Calu3 (cell line): ENCODE results near the gene PSD4. TPM values are rescaled to one million over a fixed set of nuclear protein-coding genes. Genes with fewer than 3 reads are reported as not detected.

Experiments used
- BruUV-seq: library from RNA; stranded (reverse); fragments of 400-500 nt; replicated peaks from 2 replicates; lab custom pipeline; 2021; lab: Mats Ljungman, UMichigan
- CTCF ChIA-PET: fragments of 300-600 bp; sonication (Branson Sonifier 250); formaldehyde crosslinking; loops from one replicate; lab custom pipeline; 2022; ENCODE audit warnings: antibody characterized with exemption; lab: Charles Lee
- DNase-seq: peaks from one replicate; pipeline ENCODE4 v3.0.0; 2022
- H3K27ac Mint-ChIP-seq: one replicate; pipeline ENCODE4 v1.8.0; 2022; ENCODE audit warnings: mixed read lengths; ENCODE audit not compliant: unreplicated experiment
- H3K27me3 Mint-ChIP-seq: one replicate; pipeline ENCODE4 v1.8.0; 2022; ENCODE audit warnings: mixed read lengths; ENCODE audit not compliant: unreplicated experiment
- H3K36me3 Mint-ChIP-seq: one replicate; pipeline ENCODE4 v1.8.0; 2022; ENCODE audit warnings: mild to moderate bottlenecking, moderate library complexity, mixed read lengths; ENCODE audit not compliant: insufficient read depth, unreplicated experiment
- H3K4me1 Mint-ChIP-seq: one replicate; pipeline ENCODE4 v1.8.0; 2022; ENCODE audit warnings: mild to moderate bottlenecking, low read depth, mixed read lengths; ENCODE audit not compliant: unreplicated experiment
- H3K4me3 Mint-ChIP-seq: one replicate; pipeline ENCODE4 v1.8.0; 2022; ENCODE audit warnings: mild to moderate bottlenecking, low read depth, moderate library complexity, mixed read lengths; ENCODE audit not compliant: unreplicated experiment
- H3K9me3 Mint-ChIP-seq: one replicate; pipeline ENCODE4 v1.8.0; 2022; ENCODE audit warnings: low read depth, mixed read lengths; ENCODE audit not compliant: unreplicated experiment
- intact Hi-C: fragments of 100-400 bp; cut with micrococcal nuclease; formaldehyde crosslinking; loops from one replicate; pipeline ENCODE4 v1.10.0; 2022; ENCODE audit not compliant: unreplicated experiment
- total RNA-seq: library from RNA; stranded (reverse); gene quantifications from 2 replicates; pipeline ENCODE4 v1.2.3, GENCODE V29; 2022
- TF ChIP-seq, protein P1 (sequence below): fragments of 200-600 bp; IDR thresholded peaks from one replicate; pipeline ENCODE4 v1.8.0; 2022; ENCODE audit warnings: antibody characterized with exemption; ENCODE audit not compliant: unreplicated experiment

PSD4 gene
- total RNA-seq, 1 experiment from 2014 or later, result 58.7 TPM

GRCh38 chr2:113228991-113229716, 55.4 kb downstream of the PSD4 start:
- BruUV-seq, result no TSS peak
- H3K4me1 Mint-ChIP-seq, result peaks cover 29% of the 10 kb centered on the region
- no peak overlapping the region for H3K27ac Mint-ChIP-seq
- no peaks in the 10 kb centered on the region for H3K27me3 Mint-ChIP-seq
- H3K36me3 Mint-ChIP-seq, result peaks cover 10% of the 10 kb centered on the region
- no peaks in the 10 kb centered on the region for H3K9me3 Mint-ChIP-seq
- intact Hi-C loops, result no loop called here
- CTCF ChIA-PET, result no interaction called here
- H3K4me3 Mint-ChIP-seq, result no peak overlapping the region
- TF ChIP-seq, protein P1, sequence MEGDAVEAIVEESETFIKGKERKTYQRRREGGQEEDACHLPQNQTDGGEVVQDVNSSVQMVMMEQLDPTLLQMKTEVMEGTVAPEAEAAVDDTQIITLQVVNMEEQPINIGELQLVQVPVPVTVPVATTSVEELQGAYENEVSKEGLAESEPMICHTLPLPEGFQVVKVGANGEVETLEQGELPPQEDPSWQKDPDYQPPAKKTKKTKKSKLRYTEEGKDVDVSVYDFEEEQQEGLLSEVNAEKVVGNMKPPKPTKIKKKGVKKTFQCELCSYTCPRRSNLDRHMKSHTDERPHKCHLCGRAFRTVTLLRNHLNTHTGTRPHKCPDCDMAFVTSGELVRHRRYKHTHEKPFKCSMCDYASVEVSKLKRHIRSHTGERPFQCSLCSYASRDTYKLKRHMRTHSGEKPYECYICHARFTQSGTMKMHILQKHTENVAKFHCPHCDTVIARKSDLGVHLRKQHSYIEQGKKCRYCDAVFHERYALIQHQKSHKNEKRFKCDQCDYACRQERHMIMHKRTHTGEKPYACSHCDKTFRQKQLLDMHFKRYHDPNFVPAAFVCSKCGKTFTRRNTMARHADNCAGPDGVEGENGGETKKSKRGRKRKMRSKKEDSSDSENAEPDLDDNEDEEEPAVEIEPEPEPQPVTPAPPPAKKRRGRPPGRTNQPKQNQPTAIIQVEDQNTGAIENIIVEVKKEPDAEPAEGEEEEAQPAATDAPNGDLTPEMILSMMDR, result no peak
- no peak for DNase-seq

- Mint-ChIP-seq H3K9me3 (no peaks in the 10 kb centered on the region), H3K36me3 (peaks cover 12% of the 10 kb centered on the region), H3K4me3 (no peak overlapping the region), H3K27ac (no peak overlapping the region), H3K27me3 (no peaks in the 10 kb centered on the region), H3K4me1 (peaks cover 32% of the 10 kb centered on the region)
- CTCF ChIA-PET, result no interaction called here
- no TSS peak for BruUV-seq
- DNase-seq, result no peak
- intact Hi-C loops, result no loop called here
- TF ChIP-seq, protein P1, result no peak
These were observed 56.0 kb downstream of the PSD4 start for GRCh38 chr2:113229795-113230194.

GRCh38 chr2:113230531-113230930, 56.8 kb downstream of the PSD4 start:
- CTCF ChIA-PET, result no interaction called here
- H3K4me1 Mint-ChIP-seq, result peaks cover 38% of the 10 kb centered on the region
- no peak overlapping the region for H3K27ac Mint-ChIP-seq
- DNase-seq, result no peak
- no peaks in the 10 kb centered on the region for H3K27me3 Mint-ChIP-seq
- H3K4me3 Mint-ChIP-seq, result no peak overlapping the region
- H3K9me3 Mint-ChIP-seq, result no peaks in the 10 kb centered on the region
- peaks cover 19% of the 10 kb centered on the region for H3K36me3 Mint-ChIP-seq
- TF ChIP-seq, protein P1, result no peak
- no TSS peak for BruUV-seq
- intact Hi-C loops, result no loop called here

DNA sequence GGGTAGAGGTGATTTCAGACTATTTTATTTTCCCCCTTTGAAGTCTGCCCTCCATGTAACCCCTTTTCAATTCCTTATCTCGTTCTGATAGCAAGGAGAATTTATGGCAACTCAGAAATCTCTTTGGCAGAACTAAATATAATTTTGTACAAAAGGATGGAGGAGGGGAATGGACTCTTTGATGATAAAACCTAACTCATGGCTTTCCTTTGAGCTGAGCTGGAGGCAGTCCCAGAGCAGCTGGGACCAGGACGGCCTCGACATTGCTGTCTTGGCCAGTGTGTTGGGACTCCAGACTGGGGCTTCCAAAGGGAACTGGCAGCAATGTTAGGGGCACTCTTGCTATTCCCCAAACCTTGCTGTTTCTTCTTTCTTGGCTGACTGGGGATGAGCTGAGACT, 57.3 kb downstream of the PSD4 start:
- intact Hi-C loops, result no loop called here
- peaks cover 38% of the 10 kb centered on the region for H3K4me1 Mint-ChIP-seq
- CTCF ChIA-PET, result interaction anchor here (0.7 kb wide), 1 partner anchor 139 kb away, joined by 3 read pairs; no protein-coding TSS in a partner anchor
- peaks cover 23% of the 10 kb centered on the region for H3K36me3 Mint-ChIP-seq
- BruUV-seq, result no TSS peak
- no peak for DNase-seq
- H3K4me3 Mint-ChIP-seq, result no peak overlapping the region
- H3K27ac Mint-ChIP-seq, result no peak overlapping the region
- H3K9me3 Mint-ChIP-seq, result no peaks in the 10 kb centered on the region
- TF ChIP-seq, protein P1, result no peak
- no peaks in the 10 kb centered on the region for H3K27me3 Mint-ChIP-seq
